ENCODE data around the gene SBF2.

- TF ChIP-seq CTCF (IDR thresholded peaks at IDR 0.05): no peak
- TF ChIP-seq EZH2 (IDR thresholded peaks at IDR 0.05; ENCODE audit: borderline replicate concordance, insufficient read depth, low read depth, low read length, poor library complexity, severe bottlenecking): no peak
These were observed 516.5 kb downstream of the SBF2 start for GRCh38 chr11:9777525-9777924.

All from B cell (primary cell).